Skeletal muscle satellite cell (primary cell): ENCODE results near the gene GBX1.

Experiments
- H3K27me3 ChIP-seq: 2 replicates; pipeline ENCODE4 v1.7.0; 2013; ENCODE audit warnings: low read length; ENCODE audit not compliant: control insufficient read depth, insufficient read depth
- H3K36me3 ChIP-seq: 2 replicates; pipeline ENCODE4 v1.7.0; 2013; ENCODE audit warnings: mild to moderate bottlenecking, control low read depth, low read length; ENCODE audit not compliant: insufficient read depth
- H3K4me1 ChIP-seq: 2 replicates; pipeline ENCODE4 v1.7.0; 2013; ENCODE audit warnings: low read length; ENCODE audit not compliant: control insufficient read depth, insufficient read depth
- H3K4me2 ChIP-seq: 2 replicates; pipeline ENCODE4 v1.7.0; 2013; ENCODE audit warnings: mild to moderate bottlenecking, low read length
- H3K4me3 ChIP-seq: 2 replicates; pipeline ENCODE4 v1.7.0; 2013; ENCODE audit warnings: low read length
- H3K9ac ChIP-seq: 2 replicates; pipeline ENCODE4 v1.7.0; 2013; ENCODE audit warnings: mild to moderate bottlenecking, low read depth, low read length, moderate library complexity
- H3K9me3 ChIP-seq: replicated peaks from 2 replicates; pipeline ENCODE4 v1.7.0; 2013; ENCODE audit warnings: mild to moderate bottlenecking, control low read depth, low read length

The GBX1 gene

DNA sequence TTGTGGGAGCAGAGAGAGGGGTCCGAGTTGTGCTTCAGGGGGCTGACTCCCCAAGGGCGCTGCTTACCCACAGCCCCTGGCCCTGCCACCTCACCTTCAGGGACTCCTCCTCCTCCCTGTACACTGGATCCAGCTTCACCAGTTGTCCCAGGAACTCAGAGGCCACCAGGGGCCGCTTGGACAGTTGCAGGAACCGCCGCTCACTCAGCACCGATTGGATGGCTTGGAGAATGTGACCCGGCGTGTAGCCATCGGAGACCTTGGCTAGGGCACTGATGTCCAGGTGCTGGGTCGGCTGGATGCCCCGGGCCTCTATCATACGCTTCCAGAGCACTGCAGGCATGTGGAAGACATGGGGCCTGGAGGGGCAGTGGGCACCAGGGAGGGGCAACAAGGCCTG lies 24.1 kb upstream of the GBX1 start:
- Histone ChIP-seq H3K4me2 (no peak overlapping the region), H3K27me3 (peaks cover 90% of the 10 kb centered on the region), H3K9ac (no peak overlapping the region), H3K36me3 (no peaks in the 10 kb centered on the region), H3K9me3 (no peaks in the 10 kb centered on the region), H3K4me1 (no peaks in the 10 kb centered on the region), H3K4me3 (no peak overlapping the region)

DNA sequence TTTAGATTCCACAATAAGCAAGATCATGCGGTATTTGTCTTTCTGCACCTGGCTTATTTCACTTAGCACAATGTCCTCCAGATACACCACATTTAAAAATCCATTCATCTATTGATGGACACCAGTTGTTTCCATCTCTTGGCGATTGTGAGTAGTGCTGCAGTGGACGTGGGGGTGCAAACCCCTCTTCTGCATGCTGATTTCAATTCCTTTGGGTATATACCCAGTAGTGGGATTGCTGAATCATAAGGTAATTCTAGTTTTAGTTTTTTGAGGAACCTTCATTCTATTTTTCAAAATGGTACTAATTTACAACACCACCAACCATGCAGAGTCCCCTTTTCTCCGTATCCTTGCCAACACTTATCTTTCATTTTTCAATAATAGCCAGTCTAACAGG lies 21.5 kb upstream of the GBX1 start:
- no peak overlapping the region for H3K4me2 ChIP-seq
- no peaks in the 10 kb centered on the region for H3K9me3 ChIP-seq
- H3K4me1 ChIP-seq: no peaks in the 10 kb centered on the region
- H3K4me3 ChIP-seq: no peak overlapping the region
- no peak overlapping the region for H3K9ac ChIP-seq
- H3K27me3 ChIP-seq: peaks cover 68% of the 10 kb centered on the region
- H3K36me3 ChIP-seq: no peaks in the 10 kb centered on the region

DNA sequence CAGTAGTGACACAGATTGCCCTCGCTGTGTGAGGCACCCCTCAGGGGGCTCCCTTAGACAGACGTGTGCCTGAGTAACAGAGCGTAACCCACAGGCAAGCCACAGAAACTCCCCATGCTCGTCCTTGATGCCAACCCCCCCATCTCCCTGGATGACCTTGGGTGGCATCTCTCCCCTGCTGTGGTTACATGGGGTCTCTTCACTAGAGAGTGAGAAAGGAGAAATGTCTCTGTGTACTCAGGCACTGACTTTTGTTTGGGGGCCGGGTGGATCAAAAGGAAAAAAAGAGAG lies 20.7 kb upstream of the GBX1 start:
- no peak overlapping the region for H3K9ac ChIP-seq
- no peaks in the 10 kb centered on the region for H3K9me3 ChIP-seq
- H3K4me2 ChIP-seq: no peak overlapping the region
- peaks cover 63% of the 10 kb centered on the region for H3K27me3 ChIP-seq
- H3K4me1 ChIP-seq: no peaks in the 10 kb centered on the region
- H3K36me3 ChIP-seq: no peaks in the 10 kb centered on the region
- H3K4me3 ChIP-seq: no peak overlapping the region

DNA sequence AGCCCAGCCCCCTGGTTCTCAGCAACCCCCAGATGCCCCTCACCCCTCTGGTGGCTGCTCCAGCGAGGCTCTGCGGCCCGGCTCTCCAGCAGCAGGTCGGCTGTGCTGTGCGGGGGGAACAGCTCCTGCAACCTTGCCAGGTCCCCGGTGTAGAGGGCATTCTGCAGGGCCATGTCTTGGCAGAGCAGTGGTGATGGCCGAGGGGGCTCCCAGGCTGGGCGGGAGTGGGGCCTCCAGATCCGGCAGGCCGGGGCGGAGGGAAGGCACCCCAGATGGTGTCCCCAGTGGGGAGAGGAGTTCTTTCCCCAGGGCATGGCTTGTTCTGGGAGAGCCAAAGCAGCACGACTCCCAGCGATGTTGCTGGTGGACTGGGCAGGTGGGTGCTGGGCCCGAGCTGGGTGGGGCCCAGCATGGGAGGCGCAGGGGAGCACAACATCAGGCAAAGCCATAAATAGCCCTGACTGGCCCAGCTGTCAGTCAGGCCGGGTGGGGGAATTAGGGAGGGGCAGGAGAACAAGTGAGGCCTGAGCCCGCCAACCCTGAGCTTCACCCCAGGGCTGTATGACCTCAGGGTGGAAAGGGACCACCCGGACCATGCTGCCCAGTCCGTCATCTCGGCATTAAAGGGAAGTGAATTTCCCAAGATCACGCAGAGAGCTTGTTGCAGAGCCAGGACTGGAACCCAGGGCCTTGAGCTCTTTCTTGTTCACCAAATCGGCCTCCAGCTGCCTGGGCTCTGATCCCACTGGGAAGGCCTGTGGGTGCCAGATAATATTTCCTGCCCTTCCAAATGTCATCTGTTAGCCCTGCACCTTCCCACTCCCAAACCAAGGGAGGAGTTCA lies 20.1 kb upstream of the GBX1 start:
- H3K4me2 ChIP-seq: no peak overlapping the region
- no peak overlapping the region for H3K9ac ChIP-seq
- no peaks in the 10 kb centered on the region for H3K9me3 ChIP-seq
- peaks cover 64% of the 10 kb centered on the region for H3K27me3 ChIP-seq
- no peaks in the 10 kb centered on the region for H3K36me3 ChIP-seq
- H3K4me3 ChIP-seq: no peak overlapping the region
- no peaks in the 10 kb centered on the region for H3K4me1 ChIP-seq

DNA sequence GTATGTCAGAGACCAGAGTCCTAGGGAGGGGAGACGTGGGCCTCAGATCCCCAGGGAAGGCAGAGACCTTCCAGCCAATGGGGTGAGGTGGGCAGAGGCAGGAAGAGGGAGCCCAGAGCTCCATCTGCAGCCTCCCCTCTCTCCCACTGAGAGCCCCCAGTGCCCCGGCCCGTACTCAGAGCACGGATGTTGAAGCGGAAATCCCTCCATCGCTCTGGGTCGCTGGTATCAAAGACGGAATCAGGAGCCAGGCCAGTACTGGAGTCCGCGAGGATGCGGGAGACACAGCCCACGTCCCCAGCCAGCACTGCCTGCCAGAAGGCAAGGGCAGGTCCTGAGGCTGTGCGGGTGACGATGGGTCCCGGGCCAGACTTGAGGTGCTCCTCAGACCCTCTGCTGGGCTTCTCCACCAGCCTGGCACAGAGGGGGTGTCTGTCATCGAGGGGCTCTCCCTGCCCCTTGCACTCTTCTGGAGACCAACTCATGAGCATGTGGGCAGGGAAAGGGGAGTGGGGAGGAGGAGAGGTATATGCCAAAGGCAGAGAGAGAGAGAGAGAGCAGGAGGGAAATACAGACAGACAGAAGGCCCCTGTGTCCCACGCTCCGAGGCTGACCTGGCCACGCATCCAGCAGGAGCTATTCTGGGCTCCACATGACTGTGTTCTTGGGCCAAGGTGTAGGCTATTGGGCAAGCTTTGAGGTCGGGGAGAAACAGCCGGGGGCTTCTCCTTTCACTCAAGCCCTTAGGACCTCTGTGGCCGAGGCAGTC lies 19.3 kb upstream of the GBX1 start, which contains the start of gene ASB10:
TSS of gene ASB10 (minus strand) at position 611 of the 769 bp plus-strand sequence. CDS start at position 491, 120 bp downstream.
- Histone ChIP-seq H3K4me1 (no peaks in the 10 kb centered on the region), H3K4me3 (no peak within 1 kb of the TSS), H3K4me2 (no peak within 1 kb of the TSS), H3K9me3 (no peaks in the 10 kb centered on the region), H3K36me3 (no peaks in the 10 kb centered on the region), H3K9ac (no peak within 1 kb of the TSS), H3K27me3 (peaks cover 69% of the 10 kb centered on the region)

DNA sequence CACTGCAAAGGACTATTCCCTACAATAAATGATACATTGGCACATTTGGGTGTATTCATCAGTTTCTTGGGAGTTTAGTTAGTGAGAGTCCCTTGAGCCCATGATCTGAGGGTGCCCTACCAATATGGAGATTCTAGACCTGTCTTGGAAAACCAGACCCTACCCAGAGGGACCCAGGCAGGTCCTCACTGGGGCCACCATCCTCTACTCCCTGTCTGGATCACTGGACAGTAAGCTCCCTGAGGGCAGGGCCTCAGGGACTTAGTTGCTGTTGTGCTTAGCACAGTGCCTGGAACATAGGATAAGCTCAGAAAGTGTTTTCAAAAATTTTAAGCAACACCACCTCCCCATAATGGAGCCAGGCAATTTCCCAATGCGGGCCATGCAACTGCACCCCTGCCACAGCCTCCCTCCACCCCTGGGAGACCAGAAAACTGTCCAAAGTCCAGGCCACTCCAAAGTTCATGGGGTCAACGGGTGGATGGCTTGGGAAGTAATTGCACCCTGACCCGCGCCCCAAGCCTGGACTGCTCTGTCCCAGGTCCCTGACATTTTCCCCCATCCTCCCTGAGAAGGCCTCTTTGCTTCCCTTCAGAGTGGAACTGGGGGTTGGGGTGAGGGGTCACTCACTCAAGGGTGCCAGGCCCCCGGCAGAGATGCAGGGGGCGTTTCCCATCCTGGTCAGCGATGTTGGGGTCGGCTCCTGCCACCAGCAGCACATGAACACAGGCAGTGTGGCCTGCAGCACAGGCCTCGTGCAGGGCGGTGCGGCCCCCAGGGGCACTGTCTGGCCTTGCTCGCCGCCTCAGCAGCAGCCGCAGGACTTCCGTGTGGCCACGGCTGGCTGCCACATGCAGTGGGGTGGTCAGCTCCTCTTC lies 18.5 kb upstream of the GBX1 start:
- no peak overlapping the region for H3K9ac ChIP-seq
- H3K4me1 ChIP-seq: no peaks in the 10 kb centered on the region
- no peak overlapping the region for H3K4me3 ChIP-seq
- H3K9me3 ChIP-seq: no peaks in the 10 kb centered on the region
- no peaks in the 10 kb centered on the region for H3K36me3 ChIP-seq
- peaks cover 68% of the 10 kb centered on the region for H3K27me3 ChIP-seq
- no peak overlapping the region for H3K4me2 ChIP-seq

DNA sequence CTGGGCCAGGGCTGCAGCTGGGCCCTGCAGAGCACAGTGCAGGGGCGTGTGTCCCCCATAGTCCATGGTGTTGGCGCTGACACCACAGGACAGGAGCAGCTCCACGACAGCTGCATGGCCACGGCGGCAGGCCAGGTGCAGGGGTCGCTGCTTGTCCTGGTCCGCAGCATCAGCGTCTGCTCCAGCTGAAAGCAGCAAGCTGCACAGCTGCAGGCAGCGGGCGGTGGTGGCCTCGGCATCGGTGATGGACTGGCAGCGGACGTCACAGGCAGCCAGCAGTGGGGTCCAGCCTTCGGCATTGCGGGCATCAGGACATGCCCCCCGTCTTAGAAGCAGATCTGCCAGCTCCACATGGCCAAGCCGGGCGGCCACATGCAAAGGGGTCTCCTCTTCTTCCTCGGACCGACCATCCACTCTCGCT lies 13.5 kb upstream of the GBX1 start:
- H3K4me1 ChIP-seq: no peaks in the 10 kb centered on the region
- H3K4me2 ChIP-seq: no peak overlapping the region
- no peak overlapping the region for H3K9ac ChIP-seq
- peaks cover 65% of the 10 kb centered on the region for H3K27me3 ChIP-seq
- no peaks in the 10 kb centered on the region for H3K36me3 ChIP-seq
- H3K9me3 ChIP-seq: no peaks in the 10 kb centered on the region
- no peak overlapping the region for H3K4me3 ChIP-seq

DNA sequence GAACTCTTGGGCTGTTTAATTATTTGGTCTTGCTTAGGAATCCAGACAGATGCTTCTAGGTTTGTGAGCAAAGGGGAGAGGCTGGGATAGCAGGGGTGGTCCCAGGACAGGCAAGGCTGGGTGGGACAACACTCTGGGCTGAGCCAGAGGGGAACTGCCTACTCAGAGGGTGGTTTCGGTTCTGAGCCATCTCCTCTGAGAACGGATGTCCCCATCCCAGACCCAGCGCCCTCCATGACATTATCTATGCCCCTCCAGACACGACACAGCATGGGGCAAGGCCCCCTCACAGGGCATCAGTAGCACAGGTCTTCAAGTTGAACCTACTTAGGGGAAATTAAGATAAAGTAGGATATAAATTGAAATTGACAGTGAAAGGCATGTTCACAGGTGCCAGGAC lies 12.5 kb upstream of the GBX1 start:
- no peaks in the 10 kb centered on the region for H3K4me1 ChIP-seq
- no peak overlapping the region for H3K9ac ChIP-seq
- no peaks in the 10 kb centered on the region for H3K9me3 ChIP-seq
- no peak overlapping the region for H3K4me3 ChIP-seq
- no peak overlapping the region for H3K4me2 ChIP-seq
- H3K36me3 ChIP-seq: no peaks in the 10 kb centered on the region
- H3K27me3 ChIP-seq: peaks cover 74% of the 10 kb centered on the region

DNA sequence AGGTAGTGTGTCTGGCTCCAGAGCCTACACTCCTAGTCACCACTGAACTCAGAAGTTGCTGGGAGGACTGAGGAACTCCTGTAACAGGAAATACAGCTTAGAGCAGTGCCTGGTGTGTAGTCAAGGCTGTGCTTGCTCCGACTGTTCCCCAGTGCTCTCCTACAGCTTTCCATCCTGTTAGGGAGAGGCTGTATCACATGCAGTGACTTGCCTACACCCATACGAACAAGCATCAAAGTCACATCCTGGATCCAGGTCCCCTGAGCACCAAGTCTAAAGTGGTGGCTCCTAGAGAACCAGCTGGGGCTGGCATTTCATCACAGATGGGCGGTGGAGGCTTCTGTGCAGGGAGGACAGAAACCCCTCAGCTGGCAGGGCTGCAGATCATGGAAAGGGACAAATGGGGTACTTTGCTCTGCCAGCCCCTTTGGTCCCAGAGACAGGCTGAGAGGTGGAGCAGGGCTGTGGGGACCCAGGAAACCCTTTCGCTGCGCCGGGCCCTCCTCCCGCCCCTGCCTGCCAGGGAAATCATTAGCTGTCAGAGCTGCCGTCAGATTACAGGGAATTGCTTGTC lies 11.9 kb upstream of the GBX1 start:
- Histone ChIP-seq H3K9me3 (no peaks in the 10 kb centered on the region), H3K36me3 (no peaks in the 10 kb centered on the region), H3K27me3 (peaks cover 77% of the 10 kb centered on the region), H3K4me2 (no peak overlapping the region), H3K4me3 (no peak overlapping the region), H3K9ac (no peak overlapping the region), H3K4me1 (no peaks in the 10 kb centered on the region)

DNA sequence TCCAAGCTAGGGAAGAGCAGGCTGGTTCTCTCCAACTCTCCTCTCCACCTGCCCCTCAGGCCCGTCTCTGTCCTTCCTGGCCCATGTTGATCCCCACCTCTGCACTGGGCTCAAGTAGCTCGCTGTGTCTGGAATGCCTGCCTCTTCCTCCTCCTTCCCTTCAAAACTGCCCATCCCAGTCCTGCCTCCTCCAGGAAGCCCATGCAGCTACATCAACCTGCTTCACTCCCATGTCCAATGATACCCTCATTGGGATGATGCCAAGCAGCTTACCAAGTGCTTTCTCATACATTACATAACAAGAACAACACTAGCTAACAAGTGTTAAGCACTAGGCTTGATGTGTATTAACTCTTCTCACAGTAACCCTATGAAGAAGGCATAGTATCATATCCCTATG lies 11.3 kb upstream of the GBX1 start:
- Histone ChIP-seq H3K4me1 (no peaks in the 10 kb centered on the region), H3K9ac (no peak overlapping the region), H3K9me3 (no peaks in the 10 kb centered on the region), H3K27me3 (peaks cover 77% of the 10 kb centered on the region), H3K4me2 (no peak overlapping the region), H3K36me3 (no peaks in the 10 kb centered on the region), H3K4me3 (no peak overlapping the region)

DNA sequence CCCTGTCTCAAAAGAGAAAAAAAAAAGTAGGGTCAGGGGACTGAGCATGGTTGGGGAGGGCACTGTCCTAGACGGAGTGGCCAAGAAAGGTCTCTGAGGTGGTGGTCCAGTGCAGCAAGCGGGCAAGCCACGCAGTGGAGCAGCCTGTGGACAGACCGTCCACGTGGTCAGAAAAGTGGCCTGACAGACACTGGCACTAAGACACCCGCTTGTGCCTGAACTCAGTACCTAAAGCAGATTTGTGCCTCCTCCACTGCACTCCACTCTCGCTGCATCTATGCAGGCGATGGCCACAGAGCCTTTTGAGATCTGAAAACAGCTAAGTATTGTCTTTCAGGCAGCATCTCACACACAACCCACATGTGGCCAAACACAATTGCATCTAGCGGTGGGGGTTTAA lies 10.7 kb upstream of the GBX1 start:
- H3K4me1 ChIP-seq: no peaks in the 10 kb centered on the region
- H3K9me3 ChIP-seq: no peaks in the 10 kb centered on the region
- H3K4me3 ChIP-seq: no peak overlapping the region
- H3K27me3 ChIP-seq: peaks cover 76% of the 10 kb centered on the region
- H3K9ac ChIP-seq: no peak overlapping the region
- H3K4me2 ChIP-seq: no peak overlapping the region
- no peaks in the 10 kb centered on the region for H3K36me3 ChIP-seq
